IMR-90 (cell line): Measurements from ENCODE around the gene KIFC3. TPM values are rescaled to one million over a fixed set of nuclear protein-coding genes. Genes with fewer than 3 reads are reported as not detected.

Experiments
- ATAC-seq: fragments of 200-7000 bp; cut with Tn5 transposase; 2 replicates; pipeline ENCODE4 v1.9.1; 2020; ENCODE audit warnings: low read depth, mild to moderate bottlenecking, moderate library complexity
- BruUV-seq: library from RNA; stranded (reverse); fragments of 400-500 nt; replicated peaks from 2 replicates; lab custom pipeline; 2021; lab: Mats Ljungman, UMichigan
- CTCF ChIA-PET: fragments of 300-600 bp; formaldehyde crosslinking; extraction: SDS; loops from one replicate; lab custom pipeline; 2021; ENCODE audit warnings: antibody characterized with exemption; lab: Yijun Ruan, JAX
- POLR2A ChIA-PET: fragments of 300-600 bp; sonication (Branson Sonifier 250); formaldehyde crosslinking; loops from one replicate; lab custom pipeline; 2022; ENCODE audit warnings: antibody characterized with exemption; ENCODE audit not compliant: unreplicated experiment; lab: Charles Lee
- DNase-seq: peaks from one replicate; pipeline ENCODE4 v3.0.0; 2013
- H2AFZ ChIP-seq: replicated peaks from 2 replicates; pipeline ENCODE3; 2013; ENCODE audit warnings: low read length, mild to moderate bottlenecking; ENCODE audit not compliant: poor library complexity
- H2AK5ac ChIP-seq: 2 replicates; pipeline ENCODE4 v1.6.1; 2013; ENCODE audit warnings: low read depth, low read length, inconsistent platforms
- H2AK9ac ChIP-seq: replicated peaks from 2 replicates; pipeline ENCODE3; 2013; ENCODE audit warnings: mild to moderate bottlenecking, low read depth, low read length, moderate library complexity; ENCODE audit not compliant: poor library complexity
- H2BK120ac ChIP-seq: 2 replicates; pipeline ENCODE4 v1.6.1; 2013; ENCODE audit warnings: low read depth, low read length, inconsistent platforms
- H2BK15ac ChIP-seq: 3 replicates; pipeline ENCODE4 v1.6.1; 2013; ENCODE audit warnings: low read depth, low read length, inconsistent platforms
- H2BK20ac ChIP-seq: 2 replicates; pipeline ENCODE4 v1.6.1; 2013; ENCODE audit warnings: low read depth, mild to moderate bottlenecking, inconsistent platforms, low read length, moderate library complexity
- H2BK5ac ChIP-seq: 2 replicates; pipeline ENCODE4 v1.6.1; 2013; ENCODE audit warnings: mild to moderate bottlenecking, low read depth, low read length, inconsistent platforms; ENCODE audit not compliant: poor library complexity, severe bottlenecking
- H3K14ac ChIP-seq: replicated peaks from 2 replicates; pipeline ENCODE4 v1.6.1; 2013; ENCODE audit warnings: low read depth, low read length, inconsistent platforms
- H3K18ac ChIP-seq: 2 replicates; pipeline ENCODE4 v1.6.1; 2013; ENCODE audit warnings: low read depth, low read length, control low read depth
- H3K23ac ChIP-seq: 2 replicates; pipeline ENCODE4 v1.6.1; 2013; ENCODE audit warnings: low read depth, low read length, inconsistent platforms
- H3K27ac ChIP-seq: 2 replicates; pipeline ENCODE4 v1.5.1; 2013; ENCODE audit warnings: mild to moderate bottlenecking, control low read depth, low read length; ENCODE audit not compliant: insufficient read depth
- H3K27me3 ChIP-seq: 2 replicates; pipeline ENCODE4 v1.6.1; 2013; ENCODE audit warnings: low read length; ENCODE audit not compliant: control insufficient read depth, insufficient read depth
- H3K36me3 ChIP-seq: 2 replicates; pipeline ENCODE4 v1.6.1; 2013; ENCODE audit warnings: low read length, mixed read lengths; ENCODE audit not compliant: control insufficient read depth, insufficient read depth
- H3K4ac ChIP-seq: 2 replicates; pipeline ENCODE4 v1.6.1; 2013; ENCODE audit warnings: low read depth, low read length, inconsistent platforms
- H3K4me1 ChIP-seq: 2 replicates; pipeline ENCODE4 v1.6.1; 2013; ENCODE audit warnings: low read length, mixed read lengths; ENCODE audit not compliant: control insufficient read depth, insufficient read depth
- H3K4me2 ChIP-seq: 2 replicates; pipeline ENCODE4 v1.6.1; 2013; ENCODE audit warnings: low read depth, mild to moderate bottlenecking, control low read depth, low read length, moderate library complexity
- H3K4me3 ChIP-seq: 2 replicates; pipeline ENCODE4 v1.5.1; 2013; ENCODE audit warnings: low read depth, mild to moderate bottlenecking, control low read depth, low read length, moderate library complexity; ENCODE audit not compliant: insufficient read depth
- H3K56ac ChIP-seq: 2 replicates; pipeline ENCODE4 v1.6.1; 2013; ENCODE audit warnings: low read length, inconsistent platforms; ENCODE audit not compliant: insufficient read depth; ENCODE audit errors: extremely low read depth
- H3K79me1 ChIP-seq, 2 experiments: 2 replicates each; pipeline ENCODE4 v1.6.1; 2013; ENCODE audit warnings: low read length in 2 of 2, inconsistent platforms in 1 of 2, low read depth in 1 of 2
- H3K9ac ChIP-seq: 2 replicates; pipeline ENCODE4 v1.6.1; 2013; ENCODE audit warnings: low read depth, low read length, control low read depth
- H3K9me1 ChIP-seq: 2 replicates; pipeline ENCODE4 v1.6.1; 2013; ENCODE audit warnings: low read length, inconsistent platforms; ENCODE audit not compliant: insufficient read depth
- H3K9me3 ChIP-seq: 2 replicates; pipeline ENCODE4 v1.6.1; 2013; ENCODE audit warnings: low read length; ENCODE audit not compliant: control insufficient read depth, insufficient read depth
- H4K20me1 ChIP-seq: 2 replicates; pipeline ENCODE4 v1.6.1; 2013; ENCODE audit warnings: low read length, inconsistent platforms; ENCODE audit not compliant: insufficient read depth
- H4K5ac ChIP-seq: 2 replicates; pipeline ENCODE4 v1.6.1; 2013; ENCODE audit warnings: mild to moderate bottlenecking, low read depth, low read length, control low read depth
- H4K8ac ChIP-seq, 2 experiments: 2 replicates each; pipeline ENCODE4 v1.6.1; 2013; ENCODE audit warnings: low read depth in 2 of 2, low read length in 2 of 2, control low read depth in 1 of 2, inconsistent platforms in 1 of 2
- H4K91ac ChIP-seq: 2 replicates; pipeline ENCODE4 v1.6.1; 2013; ENCODE audit warnings: low read depth, low read length, inconsistent platforms; ENCODE audit not compliant: insufficient read depth
- BHLHE40 ChIP-seq: fragments of 150-350 bp; IDR thresholded peaks from 2 replicates; pipeline ENCODE4 v1.6.1; 2016; ENCODE audit warnings: mild to moderate bottlenecking, low read depth, low read length
- CEBPB ChIP-seq: IDR thresholded peaks from 2 replicates; pipeline ENCODE4 v1.6.1; 2012; ENCODE audit warnings: low read depth, low read length, improper control_type of control experiment
- CHD1 ChIP-seq: IDR thresholded peaks from 2 replicates; pipeline ENCODE4 v1.6.1; 2012; ENCODE audit warnings: low read depth, low read length, improper control_type of control experiment
- MAFK ChIP-seq: IDR thresholded peaks from 2 replicates; pipeline ENCODE4 v1.6.1; 2012; ENCODE audit warnings: low read depth, low read length, improper control_type of control experiment
- MAZ ChIP-seq: IDR thresholded peaks from 2 replicates; pipeline ENCODE4 v1.6.1; 2012; ENCODE audit warnings: low read depth, mild to moderate bottlenecking, low read length, improper control_type of control experiment, moderate library complexity, borderline replicate concordance
- MXI1 ChIP-seq: IDR thresholded peaks from 2 replicates; pipeline ENCODE4 v1.6.1; 2012; ENCODE audit warnings: low read depth, mild to moderate bottlenecking, low read length, moderate library complexity, borderline replicate concordance
- NFE2L2 ChIP-seq: fragments of 150-350 bp; IDR thresholded peaks from 2 replicates; pipeline ENCODE4 v1.6.1; 2016; ENCODE audit warnings: low read depth, mild to moderate bottlenecking, low read length
- POLR2A ChIP-seq: IDR thresholded peaks from 2 replicates; pipeline ENCODE4 v1.6.1; 2012; ENCODE audit warnings: mild to moderate bottlenecking, low read depth, low read length
- RAD21 ChIP-seq: IDR thresholded peaks from 2 replicates; pipeline ENCODE4 v1.6.1; 2012; ENCODE audit warnings: low read length, improper control_type of control experiment
- RCOR1 ChIP-seq: IDR thresholded peaks from 2 replicates; pipeline ENCODE4 v1.6.1; 2012; ENCODE audit warnings: mild to moderate bottlenecking, low read length, improper control_type of control experiment; ENCODE audit not compliant: insufficient replicate concordance
- RFX5 ChIP-seq: IDR thresholded peaks from 2 replicates; pipeline ENCODE4 v1.8.0; 2012; ENCODE audit warnings: low read depth, mild to moderate bottlenecking, low read length, moderate library complexity
- SMC3 ChIP-seq: fragments of 150-350 bp; IDR thresholded peaks from 2 replicates; pipeline ENCODE4 v1.6.1; 2016; ENCODE audit warnings: low read depth, mild to moderate bottlenecking, antibody characterized with exemption, low read length, moderate library complexity
- WGBS, 2 experiments: methylation state at CpG; one replicate each; pipeline versions ENCODE4 v1.1.5 to v1.1.7; 2013; ENCODE audit warnings: missing lambda C conversion rate in 2 of 2; ENCODE audit not compliant: insufficient read length in 1 of 2; ENCODE audit errors: extremely low coverage in 2 of 2; 5-methylcytosine and 5-hydroxymethylcytosine counted together
- dilution Hi-C: fragments of 300-500 bp; cut with HindIII; formaldehyde crosslinking; loops from one replicate; pipeline ENCODE4 v1.14.3; 2018; ENCODE audit warnings: low sequenced_read_pairs; ENCODE audit not compliant: unreplicated experiment
- in situ Hi-C: fragments of 300-500 bp; cut with MboI; formaldehyde crosslinking; loops from 3 replicates; pipeline ENCODE4 v1.14.3; 2019; ENCODE audit warnings: low sequenced_read_pairs, inconsistent platforms, mixed read lengths
- intact Hi-C: fragments of 100-400 bp; cut with micrococcal nuclease; formaldehyde crosslinking; loops from 2 replicates; pipeline ENCODE4 v1.10.0; 2022
- polyA plus RNA-seq, 3 experiments: library from polyadenylated mRNA; depleted of rRNA; stranded (reverse); fragments of >200 nt; gene quantifications; 2 replicates each; pipeline ENCODE4 v1.2.3, GENCODE V29; 2012; ENCODE audit warnings: low replicate concordance in 1 of 3
- total RNA-seq: library from RNA; depleted of rRNA; stranded (reverse); fragments of >200 nt; gene quantifications from 2 replicates; pipeline ENCODE4 v1.2.3, GENCODE V29; 2012
- TF ChIP-seq, protein P1 (sequence below): conservative IDR thresholded peaks from 2 replicates; pipeline ENCODE4 v1.5.1; 2012; ENCODE audit warnings: mild to moderate bottlenecking, low read depth, low read length, improper control_type of control experiment
- TF ChIP-seq, protein P2 (sequence below): fragments of 150-350 bp; IDR thresholded peaks from 2 replicates; pipeline ENCODE4 v1.6.1; 2017; ENCODE audit warnings: mild to moderate bottlenecking, antibody characterized with exemption, low read length, low read depth
- TF ChIP-seq, protein P3 (sequence below): fragments of 150-350 bp; IDR thresholded peaks from 2 replicates; pipeline ENCODE4 v1.6.1; 2016; ENCODE audit warnings: low read depth, mild to moderate bottlenecking, low read length, moderate library complexity, borderline replicate concordance

Gene KIFC3
- total and polyA plus RNA-seq, 2 of the 4 experiments (the other 2 are of a cell fraction), result 48.6 to 62.5 TPM

DNA sequence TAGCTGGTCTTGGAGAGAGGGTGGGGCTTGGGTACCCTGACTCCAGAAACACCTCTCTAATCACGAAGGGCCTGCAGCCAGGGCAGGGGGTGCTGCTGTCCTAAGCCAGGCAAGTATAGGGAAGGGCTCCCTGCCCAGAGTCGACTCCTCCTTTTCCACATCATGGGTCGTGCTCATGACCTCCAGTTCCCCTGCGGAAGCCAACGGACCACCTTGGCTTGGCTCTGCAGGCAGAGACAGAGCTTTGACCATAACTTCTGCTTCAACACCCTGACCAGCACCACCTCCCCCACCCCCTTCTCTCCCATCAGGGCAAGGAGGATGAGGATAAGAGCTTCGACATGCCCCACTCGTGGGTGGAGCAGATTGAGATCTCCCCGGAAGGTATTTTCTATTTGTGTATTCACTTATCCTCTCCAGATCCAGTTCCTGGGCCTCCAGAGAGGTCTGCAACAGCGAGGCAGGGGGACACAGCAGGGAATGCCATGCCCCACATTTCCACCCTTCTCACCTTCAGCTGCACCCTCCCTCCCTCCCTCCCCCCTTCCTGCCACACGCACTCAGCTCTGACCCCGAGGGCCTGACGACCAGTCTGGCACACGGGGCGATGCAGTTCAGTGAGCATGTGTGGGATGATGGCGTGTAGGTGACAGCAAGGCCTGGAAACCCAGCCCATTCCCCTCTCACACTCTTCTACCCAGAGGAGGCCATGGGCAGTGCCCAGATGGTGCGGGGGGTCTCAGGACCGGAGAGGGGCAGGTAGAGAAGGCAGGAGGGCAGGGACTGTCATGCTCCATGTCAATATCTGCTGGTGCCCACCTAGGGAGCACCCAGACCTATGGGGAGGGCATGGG lies 80.7 kb downstream of the KIFC3 start:
- Histone ChIP-seq H3K9me1 (no peaks in the 10 kb centered on the region), H2AFZ (no peak overlapping the region), H3K27ac (no peak overlapping the region), H3K4me3 (no peak overlapping the region), H3K79me1 (no peaks in the 10 kb centered on the region), H3K14ac (no peak overlapping the region), H4K91ac (no peak overlapping the region), H2AK9ac (no peak overlapping the region), H3K4ac (no peak overlapping the region), H2BK20ac (no peak overlapping the region), H4K20me1 (no peaks in the 10 kb centered on the region), H2BK15ac (no peak overlapping the region), H4K8ac (no peak overlapping the region), H3K9me3 (no peaks in the 10 kb centered on the region), H2BK5ac (no peak overlapping the region), H3K23ac (no peak overlapping the region), H3K4me1 (no peaks in the 10 kb centered on the region), H3K36me3 (no peaks in the 10 kb centered on the region), H3K56ac (no peak overlapping the region), H2AK5ac (no peak overlapping the region), H3K27me3 (peaks cover 22% of the 10 kb centered on the region), H3K9ac (no peak overlapping the region), H2BK120ac (no peak overlapping the region), H3K4me2 (no peak overlapping the region), H4K5ac (no peak overlapping the region), H3K18ac (no peak overlapping the region)
- ATAC-seq, result no peak
- dilution Hi-C loops, result no loop called here
- ChIA-PET CTCF (no interaction called here), POLR2A (no interaction called here)
- in situ Hi-C loops, result no loop called here
- BruUV-seq, result no TSS peak
- WGBS, 2 experiments, result no CpG with 5 or more reads among the region's 17 CpGs
- intact Hi-C loops, result no loop called here
- DNase-seq, result no peak
- no peak for TF ChIP-seq CEBPB
- TF ChIP-seq MXI1, result no peak
- TF ChIP-seq CHD1, result no peak
- no peak for TF ChIP-seq RFX5
- no peak for TF ChIP-seq MAFK
- no peak for TF ChIP-seq NFE2L2
- TF ChIP-seq POLR2A, result no peak
- no peak for TF ChIP-seq SMC3
- TF ChIP-seq BHLHE40, result no peak
- no peak for TF ChIP-seq MAZ
- TF ChIP-seq RCOR1, result no peak
- TF ChIP-seq, protein P1, sequence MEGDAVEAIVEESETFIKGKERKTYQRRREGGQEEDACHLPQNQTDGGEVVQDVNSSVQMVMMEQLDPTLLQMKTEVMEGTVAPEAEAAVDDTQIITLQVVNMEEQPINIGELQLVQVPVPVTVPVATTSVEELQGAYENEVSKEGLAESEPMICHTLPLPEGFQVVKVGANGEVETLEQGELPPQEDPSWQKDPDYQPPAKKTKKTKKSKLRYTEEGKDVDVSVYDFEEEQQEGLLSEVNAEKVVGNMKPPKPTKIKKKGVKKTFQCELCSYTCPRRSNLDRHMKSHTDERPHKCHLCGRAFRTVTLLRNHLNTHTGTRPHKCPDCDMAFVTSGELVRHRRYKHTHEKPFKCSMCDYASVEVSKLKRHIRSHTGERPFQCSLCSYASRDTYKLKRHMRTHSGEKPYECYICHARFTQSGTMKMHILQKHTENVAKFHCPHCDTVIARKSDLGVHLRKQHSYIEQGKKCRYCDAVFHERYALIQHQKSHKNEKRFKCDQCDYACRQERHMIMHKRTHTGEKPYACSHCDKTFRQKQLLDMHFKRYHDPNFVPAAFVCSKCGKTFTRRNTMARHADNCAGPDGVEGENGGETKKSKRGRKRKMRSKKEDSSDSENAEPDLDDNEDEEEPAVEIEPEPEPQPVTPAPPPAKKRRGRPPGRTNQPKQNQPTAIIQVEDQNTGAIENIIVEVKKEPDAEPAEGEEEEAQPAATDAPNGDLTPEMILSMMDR, result no peak
- TF ChIP-seq, protein P2, sequence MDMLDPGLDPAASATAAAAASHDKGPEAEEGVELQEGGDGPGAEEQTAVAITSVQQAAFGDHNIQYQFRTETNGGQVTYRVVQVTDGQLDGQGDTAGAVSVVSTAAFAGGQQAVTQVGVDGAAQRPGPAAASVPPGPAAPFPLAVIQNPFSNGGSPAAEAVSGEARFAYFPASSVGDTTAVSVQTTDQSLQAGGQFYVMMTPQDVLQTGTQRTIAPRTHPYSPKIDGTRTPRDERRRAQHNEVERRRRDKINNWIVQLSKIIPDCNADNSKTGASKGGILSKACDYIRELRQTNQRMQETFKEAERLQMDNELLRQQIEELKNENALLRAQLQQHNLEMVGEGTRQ, result no peak
- TF ChIP-seq, protein P3, sequence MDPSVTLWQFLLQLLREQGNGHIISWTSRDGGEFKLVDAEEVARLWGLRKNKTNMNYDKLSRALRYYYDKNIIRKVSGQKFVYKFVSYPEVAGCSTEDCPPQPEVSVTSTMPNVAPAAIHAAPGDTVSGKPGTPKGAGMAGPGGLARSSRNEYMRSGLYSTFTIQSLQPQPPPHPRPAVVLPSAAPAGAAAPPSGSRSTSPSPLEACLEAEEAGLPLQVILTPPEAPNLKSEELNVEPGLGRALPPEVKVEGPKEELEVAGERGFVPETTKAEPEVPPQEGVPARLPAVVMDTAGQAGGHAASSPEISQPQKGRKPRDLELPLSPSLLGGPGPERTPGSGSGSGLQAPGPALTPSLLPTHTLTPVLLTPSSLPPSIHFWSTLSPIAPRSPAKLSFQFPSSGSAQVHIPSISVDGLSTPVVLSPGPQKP, result no peak
- no peak for TF ChIP-seq RAD21
